AG09309 (cell line): ENCODE results near the gene GDI1.

Experiments
- DNase-seq: peaks from one replicate; pipeline ENCODE4 v3.0.0-alpha.2; 2010; ENCODE audit warnings: low read depth
- H3K4me3 ChIP-seq: 2 replicates; pipeline ENCODE4 v1.5.1; 2011; ENCODE audit warnings: mild to moderate bottlenecking, low read depth, low read length, moderate library complexity; ENCODE audit not compliant: control insufficient read depth
- CTCF ChIP-seq: IDR thresholded peaks from 2 replicates; pipeline ENCODE4 v1.5.1; 2011; ENCODE audit warnings: mild to moderate bottlenecking, low read depth, low read length, inconsistent platforms; ENCODE audit not compliant: insufficient read depth, control insufficient read depth; ENCODE audit errors: missing control alignments

GDI1 gene

GRCh38 chrX:154472685-154473632, 36.0 kb downstream of the GDI1 start:
- TF ChIP-seq CTCF: no peak
- no peak for DNase-seq
- no peak overlapping the region for H3K4me3 ChIP-seq

DNA sequence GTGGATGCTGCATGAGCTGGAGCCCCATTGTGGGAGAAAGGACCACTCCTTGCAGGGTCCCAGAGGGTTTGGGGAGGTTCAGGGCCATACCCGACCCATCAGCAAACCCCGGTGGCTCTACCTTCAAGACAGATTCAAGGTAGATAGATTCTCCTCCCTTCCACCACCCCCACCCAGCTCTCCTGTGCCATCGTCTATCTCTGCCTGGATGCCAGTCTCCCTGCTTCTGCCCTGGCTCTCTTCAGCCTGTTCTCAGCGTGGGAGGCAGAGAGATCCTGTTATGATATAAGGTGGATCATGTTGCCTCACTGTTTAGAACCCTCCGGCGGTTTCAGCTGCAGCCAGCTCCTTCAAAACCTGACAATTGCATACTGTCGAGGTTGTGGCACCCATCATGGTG, 36.7 kb downstream of the GDI1 start:
- H3K4me3 ChIP-seq: no peak overlapping the region
- DNase-seq: no peak
- no peak for TF ChIP-seq CTCF

- DNase-seq: no peak
- TF ChIP-seq CTCF: no peak
- H3K4me3 ChIP-seq: no peak overlapping the region
These were observed 39.9 kb downstream of the GDI1 start for GRCh38 chrX:154476821-154477220.

DNA sequence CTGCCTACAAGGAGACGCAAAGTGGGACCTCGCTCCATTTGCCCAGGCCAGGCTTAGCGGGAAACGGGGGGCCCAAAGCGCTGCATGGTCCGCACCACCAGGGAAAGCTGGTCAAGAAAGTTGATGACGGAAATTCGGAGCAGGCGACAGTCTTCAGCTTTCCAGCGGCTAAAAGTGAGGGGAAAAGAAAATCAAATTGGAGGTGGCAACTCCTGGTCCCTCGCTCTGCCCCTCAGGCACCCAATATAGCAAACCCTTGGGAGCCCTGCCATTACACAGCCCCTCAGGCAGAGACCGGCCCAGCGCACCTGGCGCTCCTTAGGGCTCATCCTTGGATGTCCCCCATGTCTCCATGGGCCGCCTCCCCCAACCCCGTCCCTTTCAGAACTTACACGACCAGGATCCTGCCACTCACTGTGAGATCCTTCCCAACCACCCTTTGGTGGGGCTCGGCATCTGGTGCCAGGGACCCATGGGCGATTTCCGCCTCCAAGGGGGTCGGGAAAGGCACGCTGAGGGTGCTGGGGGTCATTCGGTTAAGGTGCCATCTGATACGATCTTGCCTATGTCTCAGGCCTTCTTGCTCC, 41.0 kb downstream of the GDI1 start:
- no peak for TF ChIP-seq CTCF
- no peak for DNase-seq
- H3K4me3 ChIP-seq: peak overlapping the region; percentile 38

- peak; percentile 40 for DNase-seq
- TF ChIP-seq CTCF: no peak
- peak within 1 kb of the TSS; percentile 38 for H3K4me3 ChIP-seq
These were observed 42.0 kb downstream of the GDI1 start, which contains the start of gene LAGE3 for GRCh38 chrX:154478728-154479622. Gene LAGE3 (minus strand): TSS chrX:154479281. CDS start chrX:154478915, 366 bp downstream.

DNA sequence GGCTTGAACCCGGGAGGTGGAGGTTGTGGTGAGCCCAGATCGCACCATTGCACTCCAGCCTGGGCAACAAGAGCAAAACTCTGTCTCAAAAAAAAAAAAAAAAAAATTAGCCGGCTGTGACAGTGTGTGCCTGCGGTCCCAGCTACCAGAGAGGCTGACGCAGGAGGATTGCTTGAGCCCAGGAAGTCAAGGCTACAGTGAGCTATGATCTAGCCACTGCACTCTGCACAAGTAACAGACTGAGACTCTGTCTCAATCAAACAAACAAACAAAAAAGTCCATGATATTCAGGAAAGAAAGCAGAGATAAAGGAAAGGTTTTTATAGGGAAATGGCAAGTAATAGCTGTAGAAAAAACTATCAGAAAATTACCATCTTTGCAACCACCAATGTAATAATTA, 44.2 kb downstream of the GDI1 start:
- no peak for DNase-seq
- no peak for TF ChIP-seq CTCF
- H3K4me3 ChIP-seq: no peak overlapping the region
